Sigmoid colon (tissue), 7 donors: Measurements from ENCODE around the gene IL3. TPM values are rescaled to one million over a fixed set of nuclear protein-coding genes. Genes with fewer than 3 reads are reported as not detected.
A peak's percentile ranks its signal among the peaks of the same experiment; 100 is the strongest.

ENCODE experiments used
- DNase-seq: peaks from one replicate; pipeline ENCODE4 v3.0.0-alpha.2; 2019
- H3K27ac ChIP-seq, 4 donors: fragments of 200-600 bp; sonication (generic); one replicate each; pipeline ENCODE4 v1.5.1; 2016 to 2019; ENCODE audit warnings: mild to moderate bottlenecking in 1 of 4
- H3K27me3 ChIP-seq, 3 donors: fragments of 200-600 bp; sonication (generic); one replicate each; pipeline ENCODE4 v1.5.1; 2019; ENCODE audit warnings: mild to moderate bottlenecking in 1 of 3
- H3K36me3 ChIP-seq, 4 donors: fragments of 200-600 bp; sonication (generic); one replicate each; pipeline ENCODE4 v1.5.1; 2016 to 2019
- H3K4me1 ChIP-seq, 4 donors: fragments of 200-600 bp; sonication (generic); one replicate each; pipeline ENCODE4 v1.5.1; 2017 to 2019
- H3K4me3 ChIP-seq, 4 donors: fragments of 200-600 bp; sonication (generic); one replicate each; pipeline ENCODE4 v1.5.1; 2017 to 2019; ENCODE audit warnings: mild to moderate bottlenecking in 2 of 4, moderate library complexity in 1 of 4
- H3K9me3 ChIP-seq, 4 donors: fragments of 200-600 bp in 3 of 4; sonication (generic) in 3 of 4; one replicate each; pipeline versions ENCODE4 v1.5.1 to v1.6.1; 2013 to 2019
- CTCF ChIP-seq, 4 experiments: fragments of 450-650 bp in 3 of 4; fragments of 200-600 bp in 1 of 4; IDR thresholded peaks; one replicate each; pipeline ENCODE4 v1.5.1; 2016 to 2019; ENCODE audit warnings: antibody characterized with exemption in 4 of 4, mild to moderate bottlenecking in 3 of 4, moderate library complexity in 2 of 4
- EP300 ChIP-seq, 4 donors: sonication (generic); formaldehyde crosslinking; IDR thresholded peaks; one replicate each; pipeline ENCODE4 v1.6.1; 2017; ENCODE audit warnings: antibody characterized with exemption in 4 of 4
- POLR2A ChIP-seq, 2 donors: fragments of 450-650 bp; IDR thresholded peaks; one replicate each; pipeline ENCODE4 v1.6.1; 2016; ENCODE audit warnings: antibody characterized with exemption in 2 of 2, mild to moderate bottlenecking in 2 of 2, moderate library complexity in 2 of 2
- POLR2AphosphoS5 ChIP-seq, 4 donors: sonication (generic); formaldehyde crosslinking; IDR thresholded peaks; one replicate each; pipeline ENCODE4 v1.6.1; 2017; ENCODE audit warnings: antibody characterized with exemption in 4 of 4
- WGBS, 2 donors: extraction: QIAGEN DNeasy Blood & Tissue Kit; methylation state at CpG; one replicate each; pipeline ENCODE4 v1.1.7; 2013; 5-methylcytosine and 5-hydroxymethylcytosine counted together
- intact Hi-C: fragments of 100-400 bp; cut with DNase I; formaldehyde crosslinking; loops from one replicate; pipeline ENCODE4 v1.15.1; 2023
- polyA plus RNA-seq, 3 donors: library from polyadenylated mRNA; stranded (reverse); fragments of 200-250 nt; gene quantifications; one replicate each; pipeline ENCODE4 v1.2.3, GENCODE V29; 2013
- total RNA-seq, 4 donors: library from RNA; depleted of rRNA; stranded (reverse); fragments of >200 nt; gene quantifications; one replicate each; pipeline ENCODE4 v1.1.0, GENCODE V29; 2016
- donor health status: healthy with polysubstance abuse.
- donor health status: Bipolar disorder and iron deficiency.
- donor health status: healthy.

The IL3 gene
- total and polyA plus RNA-seq, 7 donors: not detected

GRCh38 chr5:132100672-132101261 is 40.3 kb downstream of the IL3 start:
- Histone ChIP-seq H3K9me3 (no peaks in the 10 kb centered on the region), H3K27me3 (no peaks in the 10 kb centered on the region), H3K27ac (no peak overlapping the region), H3K4me1 (peaks cover 0 to 10% (median 4%) of the 10 kb centered on the region in 4 donors), H3K36me3 (no peaks in the 10 kb centered on the region), H3K4me3 (no peak overlapping the region)
- no peak for DNase-seq
- WGBS, 2 donors: 42 to 51% methylated on average over 8 of the region's 8 CpGs
- no peak for TF ChIP-seq POLR2AphosphoS5 (IDR thresholded peaks at IDR 0.05)
- no peak for TF ChIP-seq EP300 (IDR thresholded peaks at IDR 0.05)
- TF ChIP-seq POLR2A (IDR thresholded peaks at IDR 0.05): no peak
- TF ChIP-seq CTCF (IDR thresholded peaks at IDR 0.05): no peak
- intact Hi-C loops: no loop called here

- peaks cover 0 to 10% (median 4%) of the 10 kb centered on the region in 4 donors for H3K4me1 ChIP-seq
- no peak overlapping the region for H3K27ac ChIP-seq
- TF ChIP-seq POLR2A (IDR thresholded peaks at IDR 0.05) (no peak), EP300 (IDR thresholded peaks at IDR 0.05) (no peak), POLR2AphosphoS5 (IDR thresholded peaks at IDR 0.05) (no peak), CTCF (IDR thresholded peaks at IDR 0.05) (no peak)
- H3K27me3 ChIP-seq: no peaks in the 10 kb centered on the region
- 95 to 96% methylated on average over 6 of the region's 6 CpGs for WGBS, 2 donors
- no peak overlapping the region for H3K4me3 ChIP-seq
- DNase-seq: no peak
- no peaks in the 10 kb centered on the region for H3K9me3 ChIP-seq
- intact Hi-C loops: no loop called here
- no peaks in the 10 kb centered on the region for H3K36me3 ChIP-seq
These were observed 41.0 kb downstream of the IL3 start for GRCh38 chr5:132101385-132101880.

- H3K27ac ChIP-seq: no peak overlapping the region
- no peak for DNase-seq
- no peak overlapping the region for H3K4me3 ChIP-seq
- intact Hi-C loops: no loop called here
- peaks cover 0 to 10% (median 4%) of the 10 kb centered on the region in 4 donors for H3K4me1 ChIP-seq
- WGBS, 2 donors: 79 to 90% methylated on average over 5 of the region's 5 CpGs
- no peaks in the 10 kb centered on the region for H3K27me3 ChIP-seq
- H3K36me3 ChIP-seq: no peaks in the 10 kb centered on the region
- TF ChIP-seq POLR2A (IDR thresholded peaks at IDR 0.05): no peak
- no peak for TF ChIP-seq CTCF (IDR thresholded peaks at IDR 0.05)
- TF ChIP-seq EP300 (IDR thresholded peaks at IDR 0.05): no peak
- TF ChIP-seq POLR2AphosphoS5 (IDR thresholded peaks at IDR 0.05): no peak
- H3K9me3 ChIP-seq: no peaks in the 10 kb centered on the region
These were observed 41.7 kb downstream of the IL3 start for GRCh38 chr5:132102101-132102701.

- H3K27ac ChIP-seq: peak overlapping the region in 1 of 4 donors; percentile 31
- H3K9me3 ChIP-seq: no peaks in the 10 kb centered on the region
- intact Hi-C loops: no loop called here
- 57 to 72% methylated on average over 3 of the region's 3 CpGs for WGBS, 2 donors
- no peaks in the 10 kb centered on the region for H3K36me3 ChIP-seq
- no peak overlapping the region for H3K4me3 ChIP-seq
- peaks cover 0 to 10% (median 4%) of the 10 kb centered on the region in 4 donors for H3K4me1 ChIP-seq
- DNase-seq: no peak
- H3K27me3 ChIP-seq: no peaks in the 10 kb centered on the region
- TF ChIP-seq CTCF (IDR thresholded peaks at IDR 0.05): no peak
- TF ChIP-seq EP300 (IDR thresholded peaks at IDR 0.05): no peak
These were observed 42.5 kb downstream of the IL3 start for GRCh38 chr5:132102944-132103331.
